K562 (cell line): Measurements from ENCODE around the gene DNAAF3. TPM values are rescaled to one million over a fixed set of nuclear protein-coding genes. Genes with fewer than 3 reads are reported as not detected.

Experiments
- AFF1 ChIP-seq, 2 experiments: fragments of 450-650 bp; IDR thresholded peaks; 2 replicates each; pipeline ENCODE4 v1.6.1; 2018; ENCODE audit warnings: mild to moderate bottlenecking in 2 of 2, low read depth in 1 of 2; ENCODE audit not compliant: partially characterized antibody in 2 of 2
- BRD9 ChIP-seq: fragments of 450-650 bp; IDR thresholded peaks from 2 replicates; pipeline ENCODE4 v1.6.1; 2018; ENCODE audit warnings: low read depth; ENCODE audit not compliant: partially characterized antibody
- CXXC5 ChIP-seq: fragments of 250-450 bp; sonication (Bioruptor Pico); IDR thresholded peaks from 2 replicates; pipeline ENCODE4 v1.8.0; 2022; ENCODE audit warnings: inconsistent platforms, mild to moderate bottlenecking, moderate library complexity
- ELF4 ChIP-seq: fragments of 450-650 bp; formaldehyde crosslinking; IDR thresholded peaks from 2 replicates; pipeline ENCODE4 v1.4.0; 2022; ENCODE audit warnings: missing genetic modification characterization
- HCFC1 ChIP-seq: IDR thresholded peaks from 2 replicates; pipeline ENCODE4 v1.6.1; 2012; ENCODE audit warnings: low read depth, low read length, improper control_type of control experiment
- HES1 ChIP-seq: fragments of 450-650 bp; IDR thresholded peaks from 2 replicates; pipeline ENCODE4 v1.6.1; 2016; ENCODE audit warnings: low read depth, mild to moderate bottlenecking, moderate library complexity
- JUND ChIP-seq, 2 experiments: IDR thresholded peaks; 2 replicates in 1 of 2; 3 replicates in 1 of 2; pipeline ENCODE4 v1.6.1; 2011; ENCODE audit warnings: borderline replicate concordance in 2 of 2, low read depth in 2 of 2, low read length in 2 of 2, improper control_type of control experiment in 1 of 2, missing biosample characterization in 1 of 2, missing genetic modification characterization in 1 of 2, missing genetic modification reagents in 1 of 2
- ZNF311 ChIP-seq: fragments of 250-450 bp; sonication (Bioruptor Pico); IDR thresholded peaks from 2 replicates; pipeline ENCODE4 v1.4.0; 2020; ENCODE audit warnings: mild to moderate bottlenecking, moderate library complexity
- polyA plus RNA-seq, 8 experiments: library from polyadenylated mRNA; depleted of rRNA in 4 of 8; stranded (reverse) in 5 of 8; unstranded in 3 of 8; fragments of >200 nt; fragmentation: Nextera tagmentation in 2 of 8; fragmentation: Illumina TruSeq in 1 of 8; extraction: Ambion mirVana in 2 of 8; extraction: Trizol in 1 of 8; gene quantifications; 2 replicates each; pipeline versions ENCODE4 v1.2.1 to v1.2.3, GENCODE V29; 2011 to 2014; ENCODE audit warnings: inconsistent platforms in 1 of 8, missing spikeins in 1 of 8
- total RNA-seq, 7 experiments: library from RNA; depleted of rRNA in 6 of 7; stranded (reverse); fragments of >200 nt in 6 of 7; fragmentation: Illumina TruSeq in 2 of 7; extraction: Trizol in 2 of 7; gene quantifications; 2 replicates each; pipeline versions ENCODE4 v1.2.1 to v1.2.3, GENCODE V29; 2011 to 2021; ENCODE audit warnings: low replicate concordance in 1 of 7
- TF ChIP-seq, protein P1 (sequence below), 2 experiments: fragments of 450-650 bp in 1 of 2; IDR thresholded peaks; 2 replicates each; pipeline ENCODE4 v1.6.1; 2011 to 2017; ENCODE audit warnings: low read depth in 2 of 2, antibody characterized with exemption in 1 of 2, borderline replicate concordance in 1 of 2, low read length in 1 of 2, mild to moderate bottlenecking in 1 of 2, mixed read lengths in 1 of 2; ENCODE audit not compliant: control insufficient read depth in 1 of 2
- TF ChIP-seq, protein P2 (sequence below): sonication (generic); formaldehyde crosslinking; IDR thresholded peaks from 2 replicates; pipeline ENCODE4 v1.8.1; 2022; ENCODE audit warnings: missing genetic modification reagents
- TF ChIP-seq, protein P3 (sequence below): fragments of 450-650 bp; IDR thresholded peaks from 2 replicates; pipeline ENCODE4 v1.6.1; 2018; ENCODE audit warnings: mild to moderate bottlenecking, low read depth; ENCODE audit not compliant: partially characterized antibody
- TF ChIP-seq, protein P4 (sequence below): fragments of 450-650 bp; formaldehyde crosslinking; IDR thresholded peaks from 2 replicates; pipeline ENCODE4 v1.4.0; 2020; ENCODE audit warnings: mild to moderate bottlenecking

DNAAF3 gene
- total and polyA plus RNA-seq, 9 of the 15 experiments (the other 6 are each of a cell fraction or from before 2014, with no cell fraction given): 21.6 to 61.5 (median 43.0) TPM

GRCh38 chr19:55196803-55197202 is 30.4 kb upstream of the DNAAF3 start (continued):
- TF ChIP-seq, protein P1, sequence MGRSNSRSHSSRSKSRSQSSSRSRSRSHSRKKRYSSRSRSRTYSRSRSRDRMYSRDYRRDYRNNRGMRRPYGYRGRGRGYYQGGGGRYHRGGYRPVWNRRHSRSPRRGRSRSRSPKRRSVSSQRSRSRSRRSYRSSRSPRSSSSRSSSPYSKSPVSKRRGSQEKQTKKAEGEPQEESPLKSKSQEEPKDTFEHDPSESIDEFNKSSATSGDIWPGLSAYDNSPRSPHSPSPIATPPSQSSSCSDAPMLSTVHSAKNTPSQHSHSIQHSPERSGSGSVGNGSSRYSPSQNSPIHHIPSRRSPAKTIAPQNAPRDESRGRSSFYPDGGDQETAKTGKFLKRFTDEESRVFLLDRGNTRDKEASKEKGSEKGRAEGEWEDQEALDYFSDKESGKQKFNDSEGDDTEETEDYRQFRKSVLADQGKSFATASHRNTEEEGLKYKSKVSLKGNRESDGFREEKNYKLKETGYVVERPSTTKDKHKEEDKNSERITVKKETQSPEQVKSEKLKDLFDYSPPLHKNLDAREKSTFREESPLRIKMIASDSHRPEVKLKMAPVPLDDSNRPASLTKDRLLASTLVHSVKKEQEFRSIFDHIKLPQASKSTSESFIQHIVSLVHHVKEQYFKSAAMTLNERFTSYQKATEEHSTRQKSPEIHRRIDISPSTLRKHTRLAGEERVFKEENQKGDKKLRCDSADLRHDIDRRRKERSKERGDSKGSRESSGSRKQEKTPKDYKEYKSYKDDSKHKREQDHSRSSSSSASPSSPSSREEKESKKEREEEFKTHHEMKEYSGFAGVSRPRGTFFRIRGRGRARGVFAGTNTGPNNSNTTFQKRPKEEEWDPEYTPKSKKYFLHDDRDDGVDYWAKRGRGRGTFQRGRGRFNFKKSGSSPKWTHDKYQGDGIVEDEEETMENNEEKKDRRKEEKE (IDR thresholded peaks at IDR 0.05; ENCODE audit: borderline replicate concordance in 1 of 2, control insufficient read depth in 1 of 2, low read depth in 2 of 2, low read length in 1 of 2): no peak
- TF ChIP-seq, protein P2, sequence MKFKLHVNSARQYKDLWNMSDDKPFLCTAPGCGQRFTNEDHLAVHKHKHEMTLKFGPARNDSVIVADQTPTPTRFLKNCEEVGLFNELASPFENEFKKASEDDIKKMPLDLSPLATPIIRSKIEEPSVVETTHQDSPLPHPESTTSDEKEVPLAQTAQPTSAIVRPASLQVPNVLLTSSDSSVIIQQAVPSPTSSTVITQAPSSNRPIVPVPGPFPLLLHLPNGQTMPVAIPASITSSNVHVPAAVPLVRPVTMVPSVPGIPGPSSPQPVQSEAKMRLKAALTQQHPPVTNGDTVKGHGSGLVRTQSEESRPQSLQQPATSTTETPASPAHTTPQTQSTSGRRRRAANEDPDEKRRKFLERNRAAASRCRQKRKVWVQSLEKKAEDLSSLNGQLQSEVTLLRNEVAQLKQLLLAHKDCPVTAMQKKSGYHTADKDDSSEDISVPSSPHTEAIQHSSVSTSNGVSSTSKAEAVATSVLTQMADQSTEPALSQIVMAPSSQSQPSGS (CRISPR knock-in tag): no peak
- TF ChIP-seq, protein P3, sequence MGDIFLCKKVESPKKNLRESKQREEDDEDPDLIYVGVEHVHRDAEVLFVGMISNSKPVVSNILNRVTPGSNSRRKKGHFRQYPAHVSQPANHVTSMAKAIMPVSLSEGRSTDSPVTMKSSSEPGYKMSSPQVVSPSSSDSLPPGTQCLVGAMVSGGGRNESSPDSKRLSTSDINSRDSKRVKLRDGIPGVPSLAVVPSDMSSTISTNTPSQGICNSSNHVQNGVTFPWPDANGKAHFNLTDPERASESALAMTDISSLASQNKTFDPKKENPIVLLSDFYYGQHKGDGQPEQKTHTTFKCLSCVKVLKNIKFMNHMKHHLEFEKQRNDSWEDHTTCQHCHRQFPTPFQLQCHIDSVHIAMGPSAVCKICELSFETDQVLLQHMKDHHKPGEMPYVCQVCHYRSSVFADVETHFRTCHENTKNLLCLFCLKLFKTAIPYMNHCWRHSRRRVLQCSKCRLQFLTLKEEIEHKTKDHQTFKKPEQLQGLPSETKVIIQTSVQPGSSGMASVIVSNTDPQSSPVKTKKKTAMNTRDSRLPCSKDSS: no peak
- TF ChIP-seq AFF1 (IDR thresholded peaks at IDR 0.05; ENCODE audit: low read depth in 1 of 2, partially characterized antibody in 2 of 2): peak in 1 of 2 experiments; percentile 95
- TF ChIP-seq ZNF311 (CRISPR knock-in tag): no peak
- TF ChIP-seq CXXC5 (CRISPR knock-in tag): no peak
- no peak for TF ChIP-seq JUND (IDR thresholded peaks at IDR 0.05; ENCODE audit: borderline replicate concordance, low read depth, low read length)
- no peak for TF ChIP-seq JUND (tag; IDR thresholded peaks at IDR 0.05; ENCODE audit: borderline replicate concordance, low read depth, low read length)
- TF ChIP-seq ELF4 (CRISPR knock-in tag): no peak
- TF ChIP-seq HCFC1: peak; percentile 88
- TF ChIP-seq, protein P4, sequence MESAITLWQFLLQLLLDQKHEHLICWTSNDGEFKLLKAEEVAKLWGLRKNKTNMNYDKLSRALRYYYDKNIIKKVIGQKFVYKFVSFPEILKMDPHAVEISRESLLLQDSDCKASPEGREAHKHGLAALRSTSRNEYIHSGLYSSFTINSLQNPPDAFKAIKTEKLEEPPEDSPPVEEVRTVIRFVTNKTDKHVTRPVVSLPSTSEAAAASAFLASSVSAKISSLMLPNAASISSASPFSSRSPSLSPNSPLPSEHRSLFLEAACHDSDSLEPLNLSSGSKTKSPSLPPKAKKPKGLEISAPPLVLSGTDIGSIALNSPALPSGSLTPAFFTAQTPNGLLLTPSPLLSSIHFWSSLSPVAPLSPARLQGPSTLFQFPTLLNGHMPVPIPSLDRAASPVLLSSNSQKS (CRISPR knock-in tag): no peak
- TF ChIP-seq HES1: no peak
- no peak for TF ChIP-seq BRD9
